ENCODE measurements around the gene INPP5A. TPM values are rescaled to one million over a fixed set of nuclear protein-coding genes. Genes with fewer than 3 reads are reported as not detected.
"Not testable (repeated sequence)": the region's sequence is repeated elsewhere in the genome, so short reads cannot be mapped to it uniquely, and the experiment has no call there.

The INPP5A gene
- total RNA-seq, 3 donors from 2014 or later = 26.6 to 50.6 (median 38.7) TPM

- peaks cover 6 to 88% of the 10 kb centered on the region in 2 donors for H3K27me3 ChIP-seq
- H3K4me3 ChIP-seq = no peak overlapping the region
- no peaks in the 10 kb centered on the region for H3K4me1 ChIP-seq
- H3K9me3 ChIP-seq = peaks cover 1 to 4% of the 10 kb centered on the region in 2 donors
- H3K36me3 ChIP-seq = no peaks in the 10 kb centered on the region
- intact Hi-C loops (cut with DNase I; ENCODE audit: low total_unique reads) = no loop called here
- no peak overlapping the region for H3K27ac ChIP-seq
- TF ChIP-seq POLR2A (IDR thresholded peaks at IDR 0.05) = no peak
- DNase-seq (ENCODE audit: low spot score in 2 of 2) = no peak
Measured at GRCh38 chr10:132789659-132790148, 252.1 kb downstream of the INPP5A start.

GRCh38 chr10:132790470-132790869 is 252.9 kb downstream of the INPP5A start:
- Histone ChIP-seq H3K4me3 (no peak overlapping the region), H3K27ac (no peak overlapping the region), H3K9me3 (no peaks in the 10 kb centered on the region), H3K36me3 (no peaks in the 10 kb centered on the region), H3K4me1 (no peaks in the 10 kb centered on the region), H3K27me3 (peaks cover 6 to 85% of the 10 kb centered on the region in 2 donors)
- no peak for DNase-seq (ENCODE audit: low spot score in 2 of 2)
- intact Hi-C loops (cut with DNase I; ENCODE audit: low total_unique reads) = no loop called here
- TF ChIP-seq POLR2A (IDR thresholded peaks at IDR 0.05) (no peak), POLR2AphosphoS5 (IDR thresholded peaks at IDR 0.05) (no peak), CTCF (IDR thresholded peaks at IDR 0.05) (no peak)

GRCh38 chr10:132790934-132791829 is 253.6 kb downstream of the INPP5A start:
- TF ChIP-seq CTCF (IDR thresholded peaks at IDR 0.05) = no peak
- TF ChIP-seq POLR2A (IDR thresholded peaks at IDR 0.05) = no peak
- TF ChIP-seq POLR2AphosphoS5 (IDR thresholded peaks at IDR 0.05) = no peak
- peaks cover 6 to 81% of the 10 kb centered on the region in 2 donors for H3K27me3 ChIP-seq

GRCh38 chr10:132792099-132792498 is 254.5 kb downstream of the INPP5A start:
- DNase-seq (ENCODE audit: low spot score in 2 of 2); intact Hi-C loops (cut with DNase I; ENCODE audit: low total_unique reads); H3K4me3 ChIP-seq; H3K36me3 ChIP-seq; H3K9me3 ChIP-seq; H3K27ac ChIP-seq; H3K4me1 ChIP-seq: not testable (repeated sequence)
- H3K27me3 ChIP-seq = peaks cover 6 to 80% of the 10 kb centered on the region in 2 donors

More at GRCh38 chr10:132790934-132791829, 253.6 kb downstream of the INPP5A start:
- Histone ChIP-seq H3K36me3 (no peaks in the 10 kb centered on the region), H3K27ac (no peak overlapping the region), H3K9me3 (no peaks in the 10 kb centered on the region), H3K4me1 (no peaks in the 10 kb centered on the region), H3K4me3 (no peak overlapping the region)
- intact Hi-C loops (cut with DNase I; ENCODE audit: low total_unique reads) = no loop called here
- no peak for DNase-seq (ENCODE audit: low spot score in 2 of 2)

GRCh38 chr10:132792796-132793195 is 255.2 kb downstream of the INPP5A start:
- Histone ChIP-seq H3K9me3 (no peaks in the 10 kb centered on the region), H3K36me3 (no peaks in the 10 kb centered on the region), H3K4me3 (no peak overlapping the region), H3K27me3 (peaks cover 6 to 73% of the 10 kb centered on the region in 2 donors), H3K27ac (no peak overlapping the region), H3K4me1 (no peaks in the 10 kb centered on the region)
- intact Hi-C loops (cut with DNase I; ENCODE audit: low total_unique reads) = no loop called here
- DNase-seq (ENCODE audit: low spot score in 2 of 2) = no peak
- TF ChIP-seq POLR2AphosphoS5 (IDR thresholded peaks at IDR 0.05) (no peak), POLR2A (IDR thresholded peaks at IDR 0.05) (no peak), CTCF (IDR thresholded peaks at IDR 0.05) (no peak)

- no peak overlapping the region for H3K4me3 ChIP-seq
- TF ChIP-seq CTCF (IDR thresholded peaks at IDR 0.05) (no peak), POLR2AphosphoS5 (IDR thresholded peaks at IDR 0.05) (no peak), POLR2A (IDR thresholded peaks at IDR 0.05) (no peak)
- no peaks in the 10 kb centered on the region for H3K9me3 ChIP-seq
- intact Hi-C loops (cut with DNase I; ENCODE audit: low total_unique reads) = no loop called here
- no peak overlapping the region for H3K27ac ChIP-seq
- no peaks in the 10 kb centered on the region for H3K4me1 ChIP-seq
- DNase-seq (ENCODE audit: low spot score in 2 of 2) = no peak
- H3K27me3 ChIP-seq = peaks cover 6 to 69% of the 10 kb centered on the region in 2 donors
- no peaks in the 10 kb centered on the region for H3K36me3 ChIP-seq
Measured at GRCh38 chr10:132793213-132793612, 255.6 kb downstream of the INPP5A start.
